ENCODE measurements around the gene SPATA3.
A peak's percentile ranks its signal among the peaks of the same experiment; 100 is the strongest.

Gene SPATA3

GRCh38 chr2:231051116-231051515 is 55.2 kb downstream of the SPATA3 start:
- no peak for DNase-seq

- DNase-seq, result peak; percentile 65
Observed at GRCh38 chr2:231052494-231053451, 56.9 kb downstream of the SPATA3 start.

- no peak for DNase-seq
Observed at GRCh38 chr2:231053846-231054245, 57.9 kb downstream of the SPATA3 start.

GRCh38 chr2:231056453-231057416 is 60.8 kb downstream of the SPATA3 start, which contains the start of gene PSMD1:
PSMD1 (plus strand) TSS chr2:231056867; CDS start chr2:231057026, 159 bp downstream.
- peak; percentile 79 for DNase-seq

- DNase-seq, result no peak
Observed at GRCh38 chr2:231057590-231057989, 61.7 kb downstream of the SPATA3 start.

All from NCI-H2029 (cell line).